HepG2 (cell line): Measurements from ENCODE around the gene PLPPR4. TPM values are rescaled to one million over a fixed set of nuclear protein-coding genes. Genes with fewer than 3 reads are reported as not detected.

Experiments used
- ATAC-seq: fragments of 200-7000 bp; cut with Tn5 transposase; 3 replicates; pipeline ENCODE4 v1.9.1; 2020; ENCODE audit warnings: mild to moderate bottlenecking, moderate library complexity
- BruUV-seq: library from RNA; stranded (reverse); fragments of 400-500 nt; replicated peaks from 2 replicates; lab custom pipeline; 2021; lab: Mats Ljungman, UMichigan
- CTCF ChIA-PET: fragments of 300-600 bp; formaldehyde crosslinking; extraction: SDS; loops from one replicate; lab custom pipeline; 2021; ENCODE audit warnings: low total read pairs, inconsistent platforms, low intra/inter-chr PET ratio; lab: Yijun Ruan, JAX
- POLR2A ChIA-PET: fragments of 350-600 bp; sonication (Branson Sonifier 250); formaldehyde crosslinking; loops from one replicate; lab custom pipeline; 2020; ENCODE audit warnings: antibody characterized with exemption, inconsistent platforms; lab: Yijun Ruan, JAX
- DNase-seq: peaks from one replicate; pipeline ENCODE4 v3.0.0-alpha.2; 2015; ENCODE audit warnings: low spot score
- FAIRE-seq: peaks from 3 replicates; lab custom pipeline; 2011; peaks lifted over from hg19 to GRCh38; lab: Jason Lieb, UNC
- H2AFZ ChIP-seq: one replicate; pipeline ENCODE4 v1.6.1; 2011; ENCODE audit warnings: low read length, inconsistent platforms
- H3K27ac ChIP-seq: fragments of 300-600 bp; 3 replicates; pipeline ENCODE4 v1.8.0; 2011; ENCODE audit warnings: mixed run types, mild to moderate bottlenecking, mixed read lengths, low read length, inconsistent platforms; ENCODE audit not compliant: insufficient read depth; ENCODE audit errors: extremely low read length
- H3K27me3 ChIP-seq, 2 experiments: fragments of 200-600 bp in 1 of 2; 2 replicates in 1 of 2; 3 replicates in 1 of 2; pipeline versions ENCODE4 v1.6.0 to v1.8.0; 2011; ENCODE audit warnings: low read length in 2 of 2, mild to moderate bottlenecking in 2 of 2, moderate library complexity in 2 of 2, inconsistent platforms in 1 of 2; ENCODE audit not compliant: insufficient read depth in 2 of 2, control insufficient read depth in 1 of 2
- H3K36me3 ChIP-seq, 2 experiments: fragments of 200-600 bp in 1 of 2; replicated peaks in 1 of 2; 2 replicates in 1 of 2; 3 replicates in 1 of 2; pipeline versions ENCODE4 v1.5.1 to v1.8.0; 2011; ENCODE audit warnings: low read length in 2 of 2, inconsistent platforms in 1 of 2; ENCODE audit not compliant: insufficient read depth in 2 of 2, control insufficient read depth in 1 of 2
- H3K4me1 ChIP-seq: 2 replicates; pipeline ENCODE4 v1.5.1; 2012; ENCODE audit warnings: low read length, inconsistent platforms; ENCODE audit not compliant: insufficient read depth
- H3K4me2 ChIP-seq: 2 replicates; pipeline ENCODE4 v1.6.0; 2011; ENCODE audit warnings: low read depth, low read length, inconsistent platforms
- H3K4me3 ChIP-seq, 3 experiments: fragments of 200-600 bp in 1 of 3; sonication (generic), shearing (Covaris generic) in 1 of 3; replicated peaks in 1 of 3; 2 replicates each; pipeline ENCODE4 v1.5.1; 2011 to 2016; ENCODE audit warnings: low read length in 3 of 3, inconsistent platforms in 2 of 3, low read depth in 2 of 3, mild to moderate bottlenecking in 2 of 3, control low read depth in 1 of 3, mixed read lengths in 1 of 3; ENCODE audit not compliant: insufficient read depth in 1 of 3
- H3K79me2 ChIP-seq: one replicate; pipeline ENCODE4 v1.6.1; 2011; ENCODE audit warnings: low read length, inconsistent platforms; ENCODE audit not compliant: insufficient read depth
- H3K9ac ChIP-seq: 2 replicates; pipeline ENCODE4 v1.6.0; 2011; ENCODE audit warnings: mild to moderate bottlenecking, low read depth, low read length, inconsistent platforms; ENCODE audit not compliant: insufficient read depth
- H3K9me3 ChIP-seq: 2 replicates; pipeline ENCODE4 v1.5.1; 2012; ENCODE audit warnings: mild to moderate bottlenecking, low read length
- H4K20me1 ChIP-seq: 2 replicates; pipeline ENCODE4 v1.6.0; 2011; ENCODE audit warnings: inconsistent platforms, mild to moderate bottlenecking, low read length, moderate library complexity; ENCODE audit not compliant: insufficient read depth
- ARHGAP35 ChIP-seq: sonication (generic); formaldehyde crosslinking; IDR thresholded peaks from 2 replicates; pipeline ENCODE4 v1.9.0; 2022; ENCODE audit warnings: mild to moderate bottlenecking, inconsistent platforms, moderate library complexity, missing genetic modification reagents, borderline replicate concordance
- FOXK1 ChIP-seq: sonication (generic); formaldehyde crosslinking; IDR thresholded peaks from 2 replicates; pipeline ENCODE4 v1.4.0; 2020; ENCODE audit warnings: low read depth, missing genetic modification reagents, borderline replicate concordance
- GLMP ChIP-seq: sonication (generic); formaldehyde crosslinking; IDR thresholded peaks from 2 replicates; pipeline ENCODE4 v1.9.0; 2021; ENCODE audit warnings: missing genetic modification reagents, mild to moderate bottlenecking, borderline replicate concordance
- GMEB1 ChIP-seq: sonication (generic); formaldehyde crosslinking; IDR thresholded peaks from 2 replicates; pipeline ENCODE4 v1.5.1; 2020; ENCODE audit warnings: missing genetic modification reagents, mild to moderate bottlenecking, borderline replicate concordance
- IKZF1 ChIP-seq: fragments of 450-650 bp; IDR thresholded peaks from 2 replicates; pipeline ENCODE4 v1.7.1; 2016
- MIER3 ChIP-seq: IDR thresholded peaks from 2 replicates; pipeline ENCODE4 v1.6.1; 2016; ENCODE audit warnings: missing compliant biosample characterization, borderline replicate concordance
- RCOR2 ChIP-seq: IDR thresholded peaks from 2 replicates; pipeline ENCODE4 v1.6.1; 2016; ENCODE audit warnings: missing biosample characterization, missing genetic modification reagents
- WGBS: methylation state at CpG from one replicate; pipeline ENCODE4 v1.1.6; 2017; ENCODE audit warnings: low lambda C conversion rate; 5-methylcytosine and 5-hydroxymethylcytosine counted together
- in situ Hi-C: cut with HindIII; loops from 2 replicates; pipeline ENCODE4 v1.10.0; 2017; ENCODE audit warnings: low pct_unique_long_range_greater_than_20kb; ENCODE audit not compliant: extremely low pct_ligation_motif_present
- intact Hi-C: fragments of 100-400 bp; cut with micrococcal nuclease; formaldehyde crosslinking; loops from one replicate; pipeline ENCODE4 v1.10.0; 2022; ENCODE audit not compliant: unreplicated experiment
- polyA plus RNA-seq, 8 experiments: library from polyadenylated mRNA; depleted of rRNA in 3 of 8; stranded (reverse) in 7 of 8; unstranded in 1 of 8; fragments of >200 nt; fragmentation: Illumina TruSeq in 4 of 8; extraction: Trizol in 4 of 8; gene quantifications; 2 replicates each; pipeline versions ENCODE4 v1.2.1 to v1.2.3, GENCODE V29; 2011 to 2016; ENCODE audit warnings: low read depth in 4 of 8, missing spikeins in 1 of 8, mixed read lengths in 1 of 8; ENCODE audit not compliant: insufficient read depth in 1 of 8
- total RNA-seq, 5 experiments: library from RNA; depleted of rRNA; stranded (reverse); fragments of >200 nt; fragmentation: Illumina TruSeq; extraction: Trizol; gene quantifications; 2 replicates each; pipeline ENCODE4 v1.2.3, GENCODE V29; 2016; ENCODE audit warnings: low read depth in 1 of 5

PLPPR4 gene
- total and polyA plus RNA-seq, 2 of the 13 experiments (the other 11 are each of a cell fraction or from before 2014, with no cell fraction given), result not detected

GRCh38 chr1:99268021-99268420 is 3.7 kb downstream of the PLPPR4 start:
- DNase-seq, result no peak
- no peaks in the 10 kb centered on the region for H4K20me1 ChIP-seq
- no peaks in the 10 kb centered on the region for H3K36me3 ChIP-seq
- no peaks in the 10 kb centered on the region for H3K79me2 ChIP-seq
- peaks cover 12% of the 10 kb centered on the region; the same call in 1 of the 2 replicates for H3K4me1 ChIP-seq
- H3K4me2 ChIP-seq, result no peak overlapping the region
- ChIA-PET POLR2A (no interaction called here), CTCF (no interaction called here)
- in situ Hi-C loops (no loop called here), intact Hi-C loops (no loop called here)
- H3K27me3 ChIP-seq, result peaks cover 0 to 14% of the 10 kb centered on the region in 2 experiments; a peak in 3 of 5 replicates
- ATAC-seq, result no peak
- TF ChIP-seq IKZF1, result no peak
- H3K9me3 ChIP-seq, result no peaks in the 10 kb centered on the region
- H3K27ac ChIP-seq, result no peak overlapping the region
- H2AFZ ChIP-seq, result no peak overlapping the region
- no peak overlapping the region for H3K4me3 ChIP-seq
- BruUV-seq, result no TSS peak
- no peak for FAIRE-seq
- WGBS, result 5% methylated on average over 1 of the region's 1 CpG
- no peak overlapping the region for H3K9ac ChIP-seq

DNA sequence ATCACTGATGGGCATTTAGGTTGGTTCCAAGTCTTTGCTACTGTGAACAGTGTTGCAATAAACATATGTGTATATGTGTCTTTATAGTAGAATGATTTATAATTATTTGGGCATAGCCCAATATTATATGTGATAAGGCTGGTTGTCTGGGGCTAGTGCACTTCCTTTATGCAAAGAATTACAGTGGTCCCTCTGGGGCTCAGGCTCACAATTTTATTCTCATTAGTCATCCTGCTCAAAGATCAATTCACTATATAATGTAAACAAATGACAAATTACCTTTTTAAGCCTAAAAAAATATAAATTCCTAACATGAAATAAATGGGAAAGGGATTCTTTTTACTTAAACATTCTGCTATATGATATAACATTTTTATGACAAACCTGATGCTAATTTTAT is 5.0 kb downstream of the PLPPR4 start:
- H4K20me1 ChIP-seq, result no peaks in the 10 kb centered on the region
- H3K9me3 ChIP-seq, result no peaks in the 10 kb centered on the region
- H3K79me2 ChIP-seq, result no peaks in the 10 kb centered on the region
- CTCF ChIA-PET, result no interaction called here
- BruUV-seq, result no TSS peak
- ATAC-seq (no peak), DNase-seq (no peak), FAIRE-seq (no peak)
- no peaks in the 10 kb centered on the region for H3K36me3 ChIP-seq
- H3K4me2 ChIP-seq, result no peak overlapping the region
- TF ChIP-seq RCOR2 (CRISPR knock-in tag) (no peak), GLMP (CRISPR knock-in tag) (no peak), MIER3 (no peak), FOXK1 (CRISPR knock-in tag) (no peak), ARHGAP35 (CRISPR knock-in tag) (no peak), GMEB1 (CRISPR knock-in tag) (no peak)
- POLR2A ChIA-PET, result no interaction called here
- no peak overlapping the region for H2AFZ ChIP-seq
- no peak overlapping the region for H3K27ac ChIP-seq
- no peak overlapping the region for H3K4me3 ChIP-seq
- H3K9ac ChIP-seq, result no peak overlapping the region
- in situ Hi-C loops, result no loop called here
- peaks cover 5% of the 10 kb centered on the region; the same call in 1 of the 2 replicates for H3K4me1 ChIP-seq
- intact Hi-C loops, result no loop called here
- H3K27me3 ChIP-seq, result peaks cover 0 to 6% of the 10 kb centered on the region in 2 experiments; a peak in 3 of 5 replicates
